SK-N-SH (cell line): ENCODE data around the gene TPGS1. TPM values are rescaled to one million over a fixed set of nuclear protein-coding genes. Genes with fewer than 3 reads are reported as not detected.

Experiments used
- CTCF ChIA-PET: fragments of 300-600, 350-600 bp; formaldehyde crosslinking; extraction: SDS; loops from one replicate; lab custom pipeline; 2021; lab: Yijun Ruan, JAX
- POLR2A ChIA-PET: fragments of 350-600 bp; sonication (Branson Sonifier 250); formaldehyde crosslinking; extraction: SDS; loops from one replicate; lab custom pipeline; 2020; ENCODE audit warnings: antibody characterized with exemption, inconsistent platforms; lab: Yijun Ruan, JAX
- DNase-seq: peaks from one replicate; pipeline ENCODE4 v3.0.0; 2012
- H2AFZ ChIP-seq: fragments of 200-600 bp; sonication (generic); 2 replicates; pipeline ENCODE4 v1.8.1; 2016; ENCODE audit warnings: antibody characterized with exemption, mild to moderate bottlenecking, low read depth
- H3F3A ChIP-seq: fragments of 200-600 bp; sonication (generic); replicated peaks from 2 replicates; pipeline ENCODE3; 2016; ENCODE audit warnings: antibody characterized with exemption, mild to moderate bottlenecking; ENCODE audit not compliant: insufficient read depth
- H3K27ac ChIP-seq, 2 experiments: fragments of 200-500 bp in 1 of 2; fragments of 200-600 bp in 1 of 2; sonication (Bioruptor generic) in 1 of 2; sonication (generic), shearing (Covaris generic) in 1 of 2; 2 replicates each; pipeline versions ENCODE4 v1.5.1 to v1.6.1; 2014 to 2016; ENCODE audit warnings: low read depth in 2 of 2, inconsistent platforms in 1 of 2, low read length in 1 of 2, mild to moderate bottlenecking in 1 of 2, mixed read lengths in 1 of 2
- H3K27me3 ChIP-seq: fragments of 200-600 bp; sonication (generic), shearing (Covaris generic); 2 replicates; pipeline ENCODE4 v1.6.1; 2016; ENCODE audit warnings: mixed run types; ENCODE audit not compliant: insufficient read depth
- H3K36me3 ChIP-seq, 2 experiments: fragments of 200-500 bp in 1 of 2; fragments of 200-600 bp in 1 of 2; sonication (Bioruptor generic) in 1 of 2; sonication (generic) in 1 of 2; replicated peaks in 1 of 2; 2 replicates each; pipeline versions ENCODE3 to v1.5.1; 2014 to 2016; ENCODE audit warnings: low read length in 1 of 2, mild to moderate bottlenecking in 1 of 2; ENCODE audit not compliant: insufficient read depth in 2 of 2, control insufficient read depth in 1 of 2
- H3K4me1 ChIP-seq, 2 experiments: fragments of 200-500 bp in 1 of 2; fragments of 200-600 bp in 1 of 2; sonication (Bioruptor generic) in 1 of 2; sonication (generic), shearing (Covaris generic) in 1 of 2; 2 replicates each; pipeline versions ENCODE4 v1.5.1 to v1.6.1; 2014 to 2016; ENCODE audit warnings: low read depth in 1 of 2, low read length in 1 of 2, mixed run types in 1 of 2; ENCODE audit not compliant: insufficient read depth in 2 of 2, control insufficient read depth in 1 of 2
- H3K4me2 ChIP-seq: fragments of 200-600 bp; sonication (generic), shearing (Covaris generic); 2 replicates; pipeline ENCODE4 v1.6.1; 2017; ENCODE audit warnings: mixed run types
- H3K4me3 ChIP-seq, 2 experiments: fragments of 200-500 bp in 1 of 2; fragments of 200-600 bp in 1 of 2; sonication (Bioruptor generic) in 1 of 2; sonication (generic), shearing (Covaris generic) in 1 of 2; 2 replicates each; pipeline versions ENCODE4 v1.5.1 to v1.8.1; 2014 to 2016; ENCODE audit warnings: low read depth in 2 of 2, inconsistent platforms in 1 of 2, low read length in 1 of 2, mild to moderate bottlenecking in 1 of 2, mixed read lengths in 1 of 2, moderate library complexity in 1 of 2
- H3K79me2 ChIP-seq: fragments of 200-600 bp; sonication (generic); 2 replicates; pipeline ENCODE4 v1.8.1; 2017; ENCODE audit warnings: mild to moderate bottlenecking; ENCODE audit not compliant: insufficient read depth
- H3K9ac ChIP-seq: fragments of 200-600 bp; sonication (generic); 2 replicates; pipeline ENCODE4 v1.6.1; 2017; ENCODE audit warnings: mixed run types
- H3K9me2 ChIP-seq: fragments of 200-600 bp; sonication (generic); 2 replicates; pipeline ENCODE4 v1.6.1; 2017; ENCODE audit warnings: mixed run types
- H3K9me3 ChIP-seq: fragments of 200-600 bp; sonication (generic); 2 replicates; pipeline ENCODE4 v1.6.1; 2017; ENCODE audit warnings: mixed run types, mild to moderate bottlenecking, moderate library complexity
- H4K20me1 ChIP-seq: fragments of 200-600 bp; sonication (generic); 2 replicates; pipeline ENCODE4 v1.6.1; 2017; ENCODE audit warnings: mild to moderate bottlenecking, mixed run types; ENCODE audit not compliant: insufficient read depth
- ELF1 ChIP-seq: IDR thresholded peaks from 2 replicates; pipeline ENCODE4 v1.4.0; 2012
- FOXM1 ChIP-seq: IDR thresholded peaks from 2 replicates; pipeline ENCODE4 v1.4.0; 2012; ENCODE audit warnings: low read depth, mild to moderate bottlenecking
- GABPA ChIP-seq: IDR thresholded peaks from 2 replicates; pipeline ENCODE4 v1.4.0; 2012; ENCODE audit warnings: low read depth, mild to moderate bottlenecking
- GATA2 ChIP-seq: sonication (generic); formaldehyde crosslinking; IDR thresholded peaks from 2 replicates; pipeline ENCODE4 v1.5.0; 2020; ENCODE audit warnings: mild to moderate bottlenecking, missing genetic modification reagents
- POLR2AphosphoS5 ChIP-seq: IDR thresholded peaks from 2 replicates; pipeline ENCODE4 v1.6.1; 2012; ENCODE audit warnings: low read depth, low read length
- RFX5 ChIP-seq: IDR thresholded peaks from 2 replicates; pipeline ENCODE4 v1.6.1; 2012; ENCODE audit warnings: mild to moderate bottlenecking, improper control_type of control experiment, low read length
- RXRA ChIP-seq: IDR thresholded peaks from 2 replicates; pipeline ENCODE4 v1.4.0; 2012; ENCODE audit warnings: low read depth, mild to moderate bottlenecking, borderline replicate concordance
- TAF1 ChIP-seq: IDR thresholded peaks from 2 replicates; pipeline ENCODE4 v1.6.1; 2012; ENCODE audit warnings: low read depth, mild to moderate bottlenecking, low read length, moderate library complexity, borderline replicate concordance
- WGBS: methylation state at CpG from one replicate; pipeline ENCODE4 v1.1.6; 2017; ENCODE audit warnings: low lambda C conversion rate; 5-methylcytosine and 5-hydroxymethylcytosine counted together
- polyA plus RNA-seq, 3 experiments: library from polyadenylated mRNA; depleted of rRNA; stranded (reverse); fragments of >200 nt; gene quantifications; 2 replicates each; pipeline ENCODE4 v1.2.3, GENCODE V29; 2012
- TF ChIP-seq, protein P1 (sequence below): IDR thresholded peaks from 2 replicates; pipeline ENCODE4 v1.6.1; 2012; ENCODE audit warnings: mild to moderate bottlenecking, low read depth, low read length, moderate library complexity
- TF ChIP-seq, protein P2 (sequence below): IDR thresholded peaks from 2 replicates; pipeline ENCODE4 v1.4.0; 2012; ENCODE audit warnings: low read depth
- TF ChIP-seq, protein P3 (sequence below): fragments of 150-350 bp; IDR thresholded peaks from 2 replicates; pipeline ENCODE4 v1.6.1; 2017; ENCODE audit warnings: antibody characterized with exemption, low read length, low read depth, borderline replicate concordance

The TPGS1 gene
- polyA plus RNA-seq, 1 of the 3 experiments (the other 2 are of a cell fraction) = 31.0 TPM

DNA sequence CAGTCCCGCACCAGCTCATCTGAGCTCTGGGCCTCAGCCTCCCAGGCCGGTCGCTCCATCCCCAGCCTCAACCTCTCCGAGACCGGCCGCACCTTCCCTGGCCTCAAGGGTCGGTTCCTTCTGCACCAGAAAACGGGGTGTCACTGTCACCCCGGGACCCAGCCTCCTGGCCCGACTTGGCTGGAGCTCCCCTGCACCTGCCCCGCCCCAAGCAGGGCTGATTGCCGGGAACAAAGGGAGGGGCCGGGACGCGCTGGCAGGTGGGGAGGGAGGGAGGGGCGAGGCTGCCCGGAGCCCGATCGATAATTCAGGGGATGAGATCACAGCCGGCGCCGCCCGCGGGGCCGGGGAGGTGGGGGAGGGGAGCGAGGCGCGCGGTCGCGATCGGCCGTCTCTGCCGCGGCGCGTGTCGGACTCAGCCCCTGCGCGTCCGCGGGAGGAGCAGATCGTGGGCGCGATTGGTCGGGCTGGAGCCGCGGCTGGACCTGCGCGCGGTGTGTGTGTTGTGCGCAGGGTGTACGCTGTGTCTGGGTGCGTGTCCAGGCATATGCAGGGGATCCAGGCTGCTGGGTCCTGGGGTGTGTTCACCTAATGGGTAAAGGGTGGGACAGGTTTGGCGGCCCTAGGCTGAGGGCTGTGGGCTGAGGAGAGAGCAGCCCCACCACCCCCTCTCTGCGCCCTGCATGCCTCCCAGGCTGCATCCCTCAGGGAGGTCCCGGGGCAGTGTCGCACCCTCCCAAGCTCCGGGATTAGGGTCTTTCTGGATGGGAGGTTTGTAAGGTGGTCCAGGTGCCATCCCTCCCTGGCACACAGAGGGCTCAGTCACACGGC is 45.4 kb upstream of the TPGS1 start:
- DNase-seq = peak; percentile 77
- H3K4me2 ChIP-seq = peak overlapping the region; percentile 15; the same call in 1 of the 2 replicates
- peak overlapping the region in 1 of 2 experiments; percentile 52; a peak in 1 of 4 replicates for H3K4me3 ChIP-seq

More for the DNA sequence above, 45.4 kb upstream of the TPGS1 start:
- ChIA-PET CTCF (interaction anchor here (0.7 to 1.8 kb wide), 6 partner anchors 18 to 78 kb away, joined by 3 to 5 read pairs (median 4); partner anchors contain the start of gene TPGS1), POLR2A (no interaction called here)
- 0% methylated on average over 2 of the region's 60 CpGs for WGBS
- H3K27ac ChIP-seq = peak overlapping the region in 1 of 2 experiments; percentile 58; a peak in 1 of 4 replicates
- H3K4me1 ChIP-seq = peaks cover 0 to 9% of the 10 kb centered on the region in 2 experiments; a peak in 1 of 4 replicates
- no peaks in the 10 kb centered on the region for H3F3A ChIP-seq
- no peak for TF ChIP-seq POLR2AphosphoS5
- TF ChIP-seq FOXM1 = no peak
- TF ChIP-seq ELF1 = no peak
- no peak for TF ChIP-seq RXRA
- TF ChIP-seq RFX5 = no peak
- no peak for TF ChIP-seq GABPA
- no peak for TF ChIP-seq TAF1
- TF ChIP-seq, protein P1, sequence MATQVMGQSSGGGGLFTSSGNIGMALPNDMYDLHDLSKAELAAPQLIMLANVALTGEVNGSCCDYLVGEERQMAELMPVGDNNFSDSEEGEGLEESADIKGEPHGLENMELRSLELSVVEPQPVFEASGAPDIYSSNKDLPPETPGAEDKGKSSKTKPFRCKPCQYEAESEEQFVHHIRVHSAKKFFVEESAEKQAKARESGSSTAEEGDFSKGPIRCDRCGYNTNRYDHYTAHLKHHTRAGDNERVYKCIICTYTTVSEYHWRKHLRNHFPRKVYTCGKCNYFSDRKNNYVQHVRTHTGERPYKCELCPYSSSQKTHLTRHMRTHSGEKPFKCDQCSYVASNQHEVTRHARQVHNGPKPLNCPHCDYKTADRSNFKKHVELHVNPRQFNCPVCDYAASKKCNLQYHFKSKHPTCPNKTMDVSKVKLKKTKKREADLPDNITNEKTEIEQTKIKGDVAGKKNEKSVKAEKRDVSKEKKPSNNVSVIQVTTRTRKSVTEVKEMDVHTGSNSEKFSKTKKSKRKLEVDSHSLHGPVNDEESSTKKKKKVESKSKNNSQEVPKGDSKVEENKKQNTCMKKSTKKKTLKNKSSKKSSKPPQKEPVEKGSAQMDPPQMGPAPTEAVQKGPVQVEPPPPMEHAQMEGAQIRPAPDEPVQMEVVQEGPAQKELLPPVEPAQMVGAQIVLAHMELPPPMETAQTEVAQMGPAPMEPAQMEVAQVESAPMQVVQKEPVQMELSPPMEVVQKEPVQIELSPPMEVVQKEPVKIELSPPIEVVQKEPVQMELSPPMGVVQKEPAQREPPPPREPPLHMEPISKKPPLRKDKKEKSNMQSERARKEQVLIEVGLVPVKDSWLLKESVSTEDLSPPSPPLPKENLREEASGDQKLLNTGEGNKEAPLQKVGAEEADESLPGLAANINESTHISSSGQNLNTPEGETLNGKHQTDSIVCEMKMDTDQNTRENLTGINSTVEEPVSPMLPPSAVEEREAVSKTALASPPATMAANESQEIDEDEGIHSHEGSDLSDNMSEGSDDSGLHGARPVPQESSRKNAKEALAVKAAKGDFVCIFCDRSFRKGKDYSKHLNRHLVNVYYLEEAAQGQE = no peak
- TF ChIP-seq, protein P2, sequence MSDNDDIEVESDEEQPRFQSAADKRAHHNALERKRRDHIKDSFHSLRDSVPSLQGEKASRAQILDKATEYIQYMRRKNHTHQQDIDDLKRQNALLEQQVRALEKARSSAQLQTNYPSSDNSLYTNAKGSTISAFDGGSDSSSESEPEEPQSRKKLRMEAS = no peak
- TF ChIP-seq GATA2 = no peak
- TF ChIP-seq, protein P3, sequence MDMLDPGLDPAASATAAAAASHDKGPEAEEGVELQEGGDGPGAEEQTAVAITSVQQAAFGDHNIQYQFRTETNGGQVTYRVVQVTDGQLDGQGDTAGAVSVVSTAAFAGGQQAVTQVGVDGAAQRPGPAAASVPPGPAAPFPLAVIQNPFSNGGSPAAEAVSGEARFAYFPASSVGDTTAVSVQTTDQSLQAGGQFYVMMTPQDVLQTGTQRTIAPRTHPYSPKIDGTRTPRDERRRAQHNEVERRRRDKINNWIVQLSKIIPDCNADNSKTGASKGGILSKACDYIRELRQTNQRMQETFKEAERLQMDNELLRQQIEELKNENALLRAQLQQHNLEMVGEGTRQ = no peak
- H3K9me3 ChIP-seq = no peaks in the 10 kb centered on the region
- peaks cover 12% of the 10 kb centered on the region; the same call in 1 of the 2 replicates for H3K27me3 ChIP-seq
- no peak overlapping the region for H2AFZ ChIP-seq
- H4K20me1 ChIP-seq = no peaks in the 10 kb centered on the region
- no peaks in the 10 kb centered on the region for H3K79me2 ChIP-seq
- no peaks in the 10 kb centered on the region for H3K9me2 ChIP-seq
- no peak overlapping the region for H3K9ac ChIP-seq
- no peaks in the 10 kb centered on the region for H3K36me3 ChIP-seq
